ENCODE results near the gene SLC12A6.

- no peak for TF ChIP-seq POLR2AphosphoS5 (IDR thresholded peaks at IDR 0.05)
- no peak for TF ChIP-seq CTCF (IDR thresholded peaks at IDR 0.05)
- no peak for TF ChIP-seq POLR2A (IDR thresholded peaks at IDR 0.05)
- no peak for TF ChIP-seq EP300 (IDR thresholded peaks at IDR 0.05; ENCODE audit: low read depth)
These were observed 32.5 kb upstream of the SLC12A6 start for GRCh38 chr15:34370129-34370528.

Measured in transverse colon (tissue), 4 donors.